ENCODE results near the gene EPHA2.

The EPHA2 gene

GRCh38 chr1:16184557-16185303, 28.9 kb upstream of the EPHA2 start:
- in situ Hi-C loops (cut with HindIII; ENCODE audit: low sequenced_read_pairs), result no loop called here

- in situ Hi-C loops (cut with HindIII; ENCODE audit: low sequenced_read_pairs), result no loop called here
Observed at GRCh38 chr1:16183765-16184556, 28.1 kb upstream of the EPHA2 start.

GRCh38 chr1:16183179-16183578, 27.3 kb upstream of the EPHA2 start:
- in situ Hi-C loops (cut with HindIII; ENCODE audit: low sequenced_read_pairs), result no loop called here

GRCh38 chr1:16181887-16182719, 26.2 kb upstream of the EPHA2 start:
- in situ Hi-C loops (cut with HindIII; ENCODE audit: low sequenced_read_pairs), result no loop called here

- in situ Hi-C loops (cut with HindIII; ENCODE audit: low sequenced_read_pairs), result no loop called here
Observed at GRCh38 chr1:16180291-16180824, 24.5 kb upstream of the EPHA2 start.

GRCh38 chr1:16178596-16179497, 23.0 kb upstream of the EPHA2 start:
- in situ Hi-C loops (cut with HindIII; ENCODE audit: low sequenced_read_pairs), result no loop called here

- in situ Hi-C loops (cut with HindIII; ENCODE audit: low sequenced_read_pairs), result no loop called here
Observed at GRCh38 chr1:16177306-16177705, 21.4 kb upstream of the EPHA2 start.

GRCh38 chr1:16176653-16177052, 20.8 kb upstream of the EPHA2 start:
- in situ Hi-C loops (cut with HindIII; ENCODE audit: low sequenced_read_pairs), result no loop called here

GRCh38 chr1:16175610-16176553, 20.0 kb upstream of the EPHA2 start:
- in situ Hi-C loops (cut with HindIII; ENCODE audit: low sequenced_read_pairs), result no loop called here

GRCh38 chr1:16174886-16175598, 19.2 kb upstream of the EPHA2 start:
- in situ Hi-C loops (cut with HindIII; ENCODE audit: low sequenced_read_pairs), result no loop called here

GRCh38 chr1:16174261-16174868, 18.5 kb upstream of the EPHA2 start:
- in situ Hi-C loops (cut with HindIII; ENCODE audit: low sequenced_read_pairs), result no loop called here

- in situ Hi-C loops (cut with HindIII; ENCODE audit: low sequenced_read_pairs), result no loop called here
Observed at GRCh38 chr1:16173447-16174260, 17.8 kb upstream of the EPHA2 start.

GRCh38 chr1:16172964-16173446, 17.1 kb upstream of the EPHA2 start:
- in situ Hi-C loops (cut with HindIII; ENCODE audit: low sequenced_read_pairs), result no loop called here

- in situ Hi-C loops (cut with HindIII; ENCODE audit: low sequenced_read_pairs), result no loop called here
Observed at GRCh38 chr1:16172218-16172830, 16.5 kb upstream of the EPHA2 start.

GRCh38 chr1:16171314-16172151, 15.7 kb upstream of the EPHA2 start:
- in situ Hi-C loops (cut with HindIII; ENCODE audit: low sequenced_read_pairs), result no loop called here

- in situ Hi-C loops (cut with HindIII; ENCODE audit: low sequenced_read_pairs), result no loop called here
Observed at GRCh38 chr1:16170283-16170673, 14.4 kb upstream of the EPHA2 start.

All from DLD1 (cell line).